HG03354 (cell line): ENCODE results near the gene FBLN5.
"Not testable (repeated sequence)": the region's sequence is repeated elsewhere in the genome, so short reads cannot be mapped to it uniquely, and the experiment has no call there.

ENCODE experiments used
- ATAC-seq: cut with Tn5 transposase; IDR thresholded peaks from one replicate; pipeline ENCODE4 v1.9.1; 2021; ENCODE audit warnings: mild to moderate bottlenecking; ENCODE audit not compliant: unreplicated experiment, poor library complexity, severe bottlenecking

Gene FBLN5

DNA sequence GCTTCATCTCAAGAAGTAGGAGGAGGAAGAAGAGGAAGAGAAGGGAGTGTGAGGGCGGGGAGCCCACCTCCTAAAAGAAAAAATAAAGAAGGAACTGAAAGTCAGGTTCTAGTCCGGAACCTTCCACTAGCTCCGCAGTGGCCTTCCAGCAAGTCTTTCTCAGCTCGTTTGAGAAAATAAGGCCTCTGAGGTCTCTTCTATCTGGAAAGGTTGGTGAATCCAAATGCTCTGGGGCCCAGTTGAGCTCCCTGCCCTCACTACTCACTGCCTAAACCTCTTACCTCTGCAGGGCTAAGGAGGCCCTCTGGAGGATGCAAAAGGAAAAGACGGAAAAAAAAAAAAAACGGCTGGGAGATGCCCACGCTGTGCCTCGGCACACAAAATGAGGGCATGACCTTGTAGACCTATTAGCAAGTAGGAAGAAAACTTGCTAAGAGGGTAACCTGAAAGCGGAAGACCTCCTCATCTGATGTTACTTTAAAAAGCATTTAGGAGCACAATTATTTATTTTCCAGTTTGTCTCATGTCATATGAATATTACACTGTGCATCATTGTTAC, 35.9 kb downstream of the FBLN5 start:
- ATAC-seq: peak; percentile 51

DNA sequence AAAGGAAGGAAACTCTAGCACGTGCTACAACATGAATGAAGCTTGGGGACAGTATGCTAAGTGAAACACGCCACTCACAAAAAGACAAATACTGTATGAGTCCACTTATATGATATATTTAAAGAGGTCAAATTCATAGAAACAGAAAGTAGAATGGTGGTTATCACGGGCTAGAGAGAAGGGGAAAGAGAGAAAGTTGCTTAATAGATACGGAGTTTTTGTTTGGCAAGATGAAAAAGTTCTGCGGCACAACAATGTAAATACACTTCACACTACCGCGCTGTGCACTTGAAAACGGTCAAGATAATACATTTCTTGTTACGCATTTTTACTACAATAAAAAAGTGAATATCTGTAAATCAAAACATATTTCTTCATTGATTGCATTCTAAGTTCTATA, 37.3 kb downstream of the FBLN5 start:
- no peak for ATAC-seq

DNA sequence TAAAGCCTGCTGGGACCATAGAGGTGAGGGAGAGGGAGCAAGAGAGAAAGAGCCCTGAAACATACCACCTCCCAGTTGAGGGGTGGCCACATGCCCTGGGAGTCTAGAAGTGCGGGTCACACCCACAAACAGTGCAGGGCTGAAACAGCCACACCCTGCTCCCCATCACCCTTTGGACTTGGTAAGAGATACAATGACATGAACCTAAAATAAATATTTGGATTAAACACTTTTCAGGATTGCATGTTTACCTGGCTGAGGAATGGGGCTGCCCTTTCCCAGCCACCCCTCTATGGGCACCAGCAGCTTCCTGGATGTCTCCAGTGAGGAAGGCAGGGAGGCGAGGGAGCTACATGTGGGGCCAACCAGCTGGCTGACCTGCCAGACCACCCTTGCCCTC, 41.1 kb downstream of the FBLN5 start:
- ATAC-seq: no peak

DNA sequence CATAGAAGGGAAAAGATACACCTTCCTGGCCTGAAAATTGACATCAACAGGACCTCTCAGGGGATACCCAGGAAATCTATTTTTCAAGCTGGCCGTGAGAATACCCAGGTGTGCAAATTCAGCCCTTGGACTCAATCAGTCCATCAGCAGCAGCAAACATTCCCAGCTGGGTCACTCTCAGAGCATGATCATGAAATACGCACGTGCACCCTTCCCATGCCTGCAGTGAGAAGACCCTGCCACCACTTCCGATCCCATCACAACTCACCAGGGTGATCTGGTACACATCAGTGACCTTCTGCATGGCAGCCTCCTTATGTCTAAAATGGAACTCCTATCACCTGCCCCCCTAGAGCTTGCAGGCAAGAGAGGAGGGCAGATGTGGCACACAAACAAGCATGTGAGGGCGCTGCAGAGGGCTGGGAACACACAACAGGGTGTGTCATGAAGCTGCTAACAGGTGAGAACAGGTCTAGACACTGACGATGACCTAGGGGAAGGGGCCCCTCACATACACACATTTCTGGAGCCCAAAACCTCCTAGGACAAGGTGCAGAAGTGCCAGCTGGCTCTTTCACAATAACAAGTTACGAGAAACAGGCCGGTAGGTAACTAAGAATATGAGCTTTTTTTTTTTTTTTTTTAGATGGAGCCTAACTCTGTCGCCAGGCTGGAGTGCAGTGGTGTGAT, 42.4 kb downstream of the FBLN5 start:
- no peak for ATAC-seq

DNA sequence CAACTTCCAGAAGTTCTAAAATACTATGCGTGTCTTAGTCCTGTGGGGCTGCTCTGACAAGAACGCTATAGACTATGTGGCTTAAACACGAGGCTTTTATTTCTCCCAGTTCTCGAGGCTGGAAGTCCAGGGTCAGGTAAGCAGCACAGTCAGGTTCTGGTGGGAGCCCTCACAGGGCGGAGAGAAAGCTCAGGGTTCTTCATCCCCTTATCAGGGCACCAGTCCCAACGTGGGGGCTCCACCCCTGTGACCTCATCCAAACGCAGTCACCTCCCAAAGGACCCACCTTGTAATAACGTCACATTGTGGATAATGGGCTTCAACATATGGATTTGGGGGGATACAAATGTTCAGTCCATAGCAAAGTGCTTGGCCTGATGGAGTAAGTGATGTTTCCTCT, 43.0 kb downstream of the FBLN5 start:
- no peak for ATAC-seq

DNA sequence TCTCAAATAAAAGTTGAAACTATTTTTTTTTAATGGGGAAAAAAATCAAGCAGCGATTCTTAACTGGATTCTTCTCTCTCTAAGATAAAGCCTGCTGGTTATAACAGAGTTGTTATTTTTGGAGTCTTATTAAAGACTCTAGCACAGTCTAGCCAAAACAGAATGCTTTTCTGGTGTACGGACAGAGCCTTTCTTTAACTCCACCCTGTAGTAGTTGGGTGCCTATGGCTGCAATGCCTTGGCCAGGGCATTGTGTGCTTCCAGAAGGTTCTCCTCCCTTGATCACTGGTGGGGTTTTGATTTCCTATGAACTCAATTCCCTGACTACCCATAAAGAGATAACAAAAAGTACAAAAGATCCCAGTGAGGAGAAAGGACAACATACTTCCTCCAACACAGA, 44.4 kb downstream of the FBLN5 start:
- ATAC-seq: no peak

DNA sequence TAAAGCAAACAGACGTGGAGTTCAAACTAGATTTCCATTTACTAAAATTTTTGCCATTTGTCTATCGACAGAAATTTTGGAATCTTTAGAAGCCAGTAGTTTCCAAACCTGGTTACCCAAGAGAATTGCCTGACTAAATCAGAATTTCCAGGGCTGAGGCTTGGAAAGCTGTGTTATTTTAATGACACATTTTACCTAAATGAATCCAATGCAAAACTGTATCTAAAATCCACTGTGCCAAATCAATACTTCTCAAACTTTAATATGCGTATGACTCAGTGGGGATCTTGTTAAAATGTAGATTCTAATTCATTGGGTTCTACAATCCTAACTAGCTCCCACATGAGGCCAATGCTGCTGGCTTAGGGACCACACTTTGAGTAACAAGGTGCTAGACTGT, 45.2 kb downstream of the FBLN5 start:
- no peak for ATAC-seq

DNA sequence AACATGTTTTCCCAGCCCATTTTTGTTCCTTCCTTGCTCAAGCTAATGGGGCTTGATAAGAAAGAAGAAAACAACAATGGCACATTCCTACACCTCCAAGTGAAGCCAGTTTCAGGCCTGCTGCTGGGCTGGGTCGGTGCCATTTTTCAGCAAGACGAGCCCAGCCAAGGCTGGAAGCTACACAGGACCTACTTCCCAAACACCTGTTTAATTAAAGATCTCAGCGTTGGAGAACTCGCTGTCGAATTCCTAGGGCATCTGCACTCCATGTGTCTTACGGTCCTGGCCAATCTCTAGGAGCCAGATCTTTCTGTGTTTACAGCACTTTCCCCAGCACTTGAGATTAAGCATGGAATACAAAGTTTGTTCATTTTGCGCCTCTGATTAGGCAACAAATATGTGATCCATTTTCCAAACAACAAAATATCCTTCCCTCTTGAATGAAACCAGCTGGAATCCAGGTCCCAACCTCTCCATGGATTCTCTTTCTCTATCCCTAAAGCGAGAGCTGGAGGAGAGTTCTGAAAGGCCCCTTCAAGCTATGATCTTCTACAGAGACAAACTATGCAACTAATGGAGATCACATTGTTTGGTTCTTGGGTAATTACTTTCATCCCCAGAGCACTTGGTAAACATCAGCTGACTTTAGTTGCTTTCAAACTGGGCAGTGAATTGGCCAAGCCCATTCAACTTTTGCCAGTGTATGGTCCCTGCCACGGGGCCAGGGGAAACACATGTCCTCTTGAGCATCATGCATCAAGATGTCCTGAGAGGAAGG, 45.9 kb downstream of the FBLN5 start:
- ATAC-seq: no peak

DNA sequence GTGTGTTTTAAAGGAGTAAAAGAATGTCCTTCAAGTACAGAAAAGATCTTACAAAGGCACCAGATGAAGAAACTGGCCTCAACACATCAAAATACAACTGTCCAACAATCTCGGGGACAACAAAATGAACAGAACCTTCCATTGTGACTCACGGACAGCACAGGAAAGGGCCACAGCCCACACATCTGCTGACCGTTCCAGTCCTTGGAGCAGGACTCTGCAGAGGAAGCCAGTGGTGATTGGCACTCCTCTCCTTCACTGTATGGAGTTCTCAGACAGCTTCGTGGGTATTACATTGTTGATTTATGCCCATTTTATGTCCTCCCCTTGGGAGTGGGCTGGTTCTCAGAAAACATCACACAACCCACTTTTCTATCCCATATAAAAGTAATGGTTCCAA, 47.7 kb downstream of the FBLN5 start:
- ATAC-seq: no peak

DNA sequence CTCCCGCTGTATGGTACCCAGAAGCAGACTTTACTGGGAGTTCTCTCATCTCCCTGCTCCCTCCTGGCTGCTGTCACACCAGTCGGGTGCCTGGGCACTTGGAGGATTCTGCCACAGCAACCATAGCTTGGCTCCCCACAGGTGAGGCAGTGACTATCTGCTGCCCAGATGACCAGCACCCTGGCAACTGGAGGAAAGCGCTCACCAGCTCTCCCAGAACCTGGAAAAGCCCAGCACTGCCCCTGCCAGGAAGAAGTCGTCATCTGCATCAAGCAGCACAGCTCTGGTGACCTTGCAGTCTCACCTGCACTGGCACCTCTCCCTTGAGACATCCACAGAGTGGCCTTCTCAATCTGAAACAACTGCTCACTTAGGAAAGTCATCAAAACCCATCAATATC, 48.3 kb downstream of the FBLN5 start:
- ATAC-seq: no peak

DNA sequence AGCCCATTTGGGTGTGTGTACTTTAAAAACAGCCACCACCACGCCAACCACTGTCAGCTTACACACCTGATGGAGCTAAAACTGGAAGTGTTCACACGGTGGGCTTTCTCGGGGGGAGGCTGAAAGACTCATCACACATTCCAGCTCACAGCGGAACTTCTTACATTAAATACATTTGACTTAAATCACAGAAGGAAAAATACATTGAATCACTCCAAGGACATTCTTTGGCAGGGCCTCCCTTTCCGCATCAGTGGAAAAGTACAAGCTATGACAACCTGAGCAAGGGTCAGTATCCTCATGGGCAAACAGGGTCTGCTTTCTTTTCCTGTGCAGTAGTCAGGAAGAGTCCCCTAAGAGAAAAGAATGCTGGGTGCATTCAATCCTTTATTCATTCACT, 49.1 kb downstream of the FBLN5 start:
- ATAC-seq: no peak

DNA sequence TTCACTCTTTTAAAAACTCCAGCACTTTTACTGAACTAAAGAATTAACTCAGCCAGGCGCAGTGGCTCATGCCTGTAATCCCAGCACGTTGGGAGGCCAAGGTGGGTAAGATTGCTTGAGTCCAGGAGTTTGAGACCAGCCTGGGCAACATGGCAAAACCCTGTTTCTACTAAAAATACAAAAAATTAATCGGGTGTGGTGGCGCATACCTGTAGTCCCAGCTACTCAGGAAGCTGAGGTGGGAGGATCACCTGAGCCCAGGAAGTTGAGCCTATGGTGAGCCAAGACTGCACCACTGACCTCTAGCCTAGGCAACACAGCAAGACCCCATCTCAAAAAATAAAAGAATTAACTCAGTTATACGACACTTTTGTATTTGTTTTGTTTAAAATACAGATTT, 49.8 kb downstream of the FBLN5 start:
- ATAC-seq: not testable (repeated sequence)

DNA sequence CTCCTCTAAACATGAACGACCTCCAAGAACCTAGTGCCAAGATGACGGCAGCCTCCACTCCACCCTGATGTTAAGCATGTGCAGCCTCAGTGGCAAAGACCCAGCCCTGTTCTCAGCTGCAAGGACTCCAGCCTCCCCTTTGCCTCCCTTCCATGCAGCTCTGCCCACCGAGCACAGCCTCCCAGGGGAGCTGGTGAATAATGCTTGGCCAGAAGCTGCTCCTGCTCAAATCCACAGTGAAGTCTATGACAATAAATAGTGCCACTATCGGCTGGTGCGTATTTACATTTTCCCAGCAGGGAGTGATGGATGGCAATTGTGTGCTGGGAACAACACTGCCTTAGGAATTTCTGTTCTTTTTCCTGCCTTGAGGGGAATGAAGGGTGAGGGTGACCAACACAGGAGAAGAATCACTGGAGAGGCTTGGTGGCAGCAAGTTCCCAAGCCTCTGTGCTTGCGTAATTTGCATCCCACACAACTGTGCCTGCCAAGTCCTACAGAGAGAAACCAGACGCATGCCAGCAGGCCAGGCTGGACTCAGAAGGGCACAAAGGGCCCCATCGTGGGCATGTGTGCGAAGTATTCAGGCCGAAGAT, 50.3 kb downstream of the FBLN5 start:
- ATAC-seq: no peak

DNA sequence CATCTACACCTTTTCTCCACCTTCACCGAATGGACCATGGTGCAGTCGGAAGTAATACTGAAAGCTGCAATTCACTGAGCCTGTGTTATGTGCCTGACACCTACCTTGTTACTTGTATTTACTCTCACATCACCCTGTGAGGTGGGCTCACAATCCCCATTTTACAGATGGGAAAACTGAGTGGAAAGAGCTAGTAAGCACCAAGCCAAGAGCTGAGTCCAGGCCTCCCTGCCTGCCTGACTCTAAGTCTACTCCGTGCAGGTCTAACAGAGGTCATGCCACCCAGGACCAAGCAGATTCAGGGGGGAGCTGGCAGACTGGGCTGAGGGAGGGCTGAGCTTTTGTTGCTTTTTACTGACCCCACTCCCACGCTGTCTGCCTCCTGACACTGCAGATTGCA, 51.1 kb downstream of the FBLN5 start:
- ATAC-seq: no peak

DNA sequence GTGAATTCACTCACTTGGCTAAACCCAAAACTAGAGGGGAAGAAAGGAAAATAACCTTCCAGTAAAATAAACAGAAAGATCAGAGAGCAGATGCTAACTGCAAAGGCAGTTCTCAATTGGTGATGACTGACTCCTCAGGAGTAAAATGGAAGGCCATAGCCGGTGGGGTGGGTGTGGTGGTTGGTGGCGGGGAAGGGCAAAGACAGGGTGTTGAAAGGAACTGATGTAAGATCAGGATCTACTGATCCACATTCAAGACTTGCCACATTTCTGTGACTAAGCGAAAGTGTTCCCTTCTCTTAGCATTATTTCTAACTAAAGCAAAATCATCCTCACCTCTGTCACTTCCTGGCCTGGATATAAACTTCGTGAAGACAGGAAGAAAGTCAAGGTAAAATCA, 53.8 kb downstream of the FBLN5 start:
- no peak for ATAC-seq

DNA sequence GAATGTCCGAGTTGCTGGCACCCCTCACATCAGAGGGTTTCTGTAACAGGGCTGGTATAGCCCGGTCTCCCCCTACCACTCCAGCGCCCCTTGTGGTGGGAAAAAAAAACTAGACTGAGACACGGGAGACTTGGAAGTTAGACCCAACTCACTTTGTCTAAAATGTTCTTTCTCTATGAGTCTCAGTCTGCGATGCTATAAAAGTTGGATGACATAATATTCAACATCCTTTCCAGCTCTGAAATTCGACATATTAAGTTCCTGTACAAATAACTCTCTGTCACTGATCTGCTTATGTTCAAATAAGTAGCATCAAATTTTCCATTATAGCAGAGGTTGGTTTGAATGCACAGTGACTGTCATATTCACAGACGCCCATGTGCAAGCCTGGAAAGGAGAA, 54.5 kb downstream of the FBLN5 start:
- ATAC-seq: no peak

DNA sequence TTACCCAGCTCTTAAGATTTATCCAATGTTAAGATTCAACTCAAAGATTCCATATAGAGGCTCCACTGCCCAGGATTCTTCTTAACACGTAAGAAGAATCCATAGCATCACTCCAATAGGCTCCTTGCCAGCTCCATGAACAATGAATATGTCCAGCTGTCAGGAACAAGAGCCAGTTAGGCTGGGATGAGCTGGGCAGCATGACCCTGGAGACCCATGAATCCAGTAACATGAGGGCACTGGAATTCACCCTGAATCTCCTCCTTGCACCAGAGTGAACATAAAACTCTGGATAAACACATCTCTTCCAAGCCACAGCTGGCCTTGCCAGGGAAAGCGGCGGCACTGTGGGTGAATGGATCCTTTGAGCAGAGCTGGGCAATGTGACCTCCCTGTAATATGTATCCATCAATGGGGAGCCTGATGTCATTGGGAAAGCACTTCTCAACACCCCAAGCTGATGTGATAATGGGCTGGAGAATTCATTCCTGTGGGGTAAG, 55.7 kb downstream of the FBLN5 start:
- no peak for ATAC-seq

DNA sequence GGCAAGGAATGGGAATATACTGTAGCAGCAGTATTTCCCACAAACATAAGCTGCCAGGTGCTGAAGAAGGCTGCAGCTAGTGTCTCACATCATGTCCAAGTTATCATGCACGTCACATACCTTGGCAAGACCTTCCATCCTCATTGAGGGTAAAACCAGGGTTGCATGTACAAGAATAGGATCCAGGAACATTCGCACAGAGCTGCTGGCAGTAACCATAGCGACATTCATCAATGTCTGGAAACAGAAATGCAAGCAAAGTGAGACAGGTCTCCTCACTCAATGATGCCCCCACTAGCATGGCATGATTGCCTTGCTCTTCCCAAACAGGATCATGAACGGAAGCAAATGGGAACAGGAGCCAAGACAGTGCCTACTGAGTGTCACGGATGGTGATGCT, 56.4 kb downstream of the FBLN5 start:
- no peak for ATAC-seq

DNA sequence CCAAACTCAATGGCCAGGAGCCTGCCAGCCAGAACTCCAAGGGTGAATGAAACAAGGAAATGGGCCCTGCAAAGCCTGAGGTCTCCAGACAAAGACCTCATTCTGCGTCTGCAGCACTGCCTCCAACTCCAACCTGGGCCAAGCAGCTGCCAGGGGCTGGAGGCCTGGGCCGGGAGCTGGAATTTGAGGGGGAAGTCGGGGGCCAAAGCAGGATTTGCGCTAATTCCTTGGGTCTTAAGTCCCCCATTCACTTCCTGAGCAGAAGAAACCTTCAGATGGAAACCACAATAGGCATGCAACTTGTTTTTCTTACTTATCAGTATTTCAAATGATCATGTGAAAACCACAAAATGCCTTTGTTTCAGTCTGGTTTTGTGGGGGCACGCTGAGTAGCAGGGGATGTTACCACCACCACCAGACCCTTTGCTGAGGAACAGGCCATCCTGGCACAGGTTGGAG, 57.2 kb downstream of the FBLN5 start:
- no peak for ATAC-seq

DNA sequence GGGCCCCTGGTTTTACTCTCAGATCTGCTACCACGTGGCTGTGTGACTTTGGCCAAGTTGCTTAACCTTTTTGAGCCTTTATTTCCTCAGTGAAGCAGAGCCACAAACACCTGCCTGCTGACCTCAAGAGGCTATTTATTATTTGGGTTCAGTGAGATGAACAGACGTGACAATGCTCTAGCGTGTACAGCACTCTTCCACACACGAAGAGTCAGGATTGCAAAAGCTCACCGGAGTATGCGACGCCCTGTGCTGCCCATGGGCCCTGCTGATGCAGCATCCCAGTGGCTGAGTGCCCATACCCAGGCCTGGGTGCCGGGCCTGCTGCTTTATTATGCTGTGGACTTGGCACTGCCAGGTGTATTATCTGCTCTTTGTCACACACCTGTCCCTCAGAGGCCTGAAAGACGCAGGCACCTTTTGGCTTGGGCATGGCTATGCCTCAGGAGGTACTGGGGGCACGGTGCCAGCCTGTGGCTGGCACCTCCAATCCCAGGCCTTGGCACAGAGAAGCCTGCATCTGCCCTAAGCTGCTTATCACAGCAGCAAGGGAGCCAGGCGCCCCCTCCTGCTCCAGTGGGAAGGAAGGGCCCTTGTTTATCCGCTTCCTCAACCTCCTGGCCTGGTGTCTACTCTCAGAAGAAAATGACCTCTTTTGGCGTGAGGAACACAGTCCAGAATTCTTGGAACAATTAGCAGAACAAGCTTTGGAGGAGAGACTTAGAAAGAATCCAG, 57.9 kb downstream of the FBLN5 start:
- ATAC-seq: no peak
